NCI-H2029 (cell line): ENCODE results near the gene LRRC47.
"Not testable (repeated sequence)": the region's sequence is repeated elsewhere in the genome, so short reads cannot be mapped to it uniquely, and the experiment has no call there.

Experiments
- DNase-seq: peaks from one replicate; lab custom pipeline; 2025; lab: John Stamatoyannopoulos, UW

The LRRC47 gene

GRCh38 chr1:3772027-3772714, 24.1 kb downstream of the LRRC47 start:
- no peak for DNase-seq

- DNase-seq = no peak
These were observed 24.9 kb downstream of the LRRC47 start for GRCh38 chr1:3771108-3772026.

- no peak for DNase-seq
These were observed 26.1 kb downstream of the LRRC47 start for GRCh38 chr1:3770047-3770765.

- DNase-seq = no peak
These were observed 27.4 kb downstream of the LRRC47 start for GRCh38 chr1:3768811-3769390.

- DNase-seq = no peak
These were observed 28.9 kb downstream of the LRRC47 start for GRCh38 chr1:3767328-3767925.

- no peak for DNase-seq
These were observed 32.8 kb downstream of the LRRC47 start for GRCh38 chr1:3763351-3764125.

GRCh38 chr1:3762873-3763228, 33.4 kb downstream of the LRRC47 start:
- no peak for DNase-seq

GRCh38 chr1:3762151-3762872, 34.0 kb downstream of the LRRC47 start:
- no peak for DNase-seq

GRCh38 chr1:3761296-3762010, 34.8 kb downstream of the LRRC47 start:
- no peak for DNase-seq

- DNase-seq = no peak
These were observed 36.5 kb downstream of the LRRC47 start for GRCh38 chr1:3759796-3760195.

- DNase-seq = no peak
These were observed 37.1 kb downstream of the LRRC47 start for GRCh38 chr1:3759164-3759563.

GRCh38 chr1:3756394-3756793, 39.9 kb downstream of the LRRC47 start:
- no peak for DNase-seq

GRCh38 chr1:3753656-3754454, 42.4 kb downstream of the LRRC47 start:
- DNase-seq = no peak

- no peak for DNase-seq
These were observed 43.8 kb downstream of the LRRC47 start, which contains the start of gene CCDC27 for GRCh38 chr1:3752400-3752945. CCDC27 (plus strand) TSS chr1:3752450; CDS start chr1:3752482, 32 bp downstream.

- DNase-seq = no peak
These were observed 45.6 kb downstream of the LRRC47 start for GRCh38 chr1:3750741-3751140.

GRCh38 chr1:3749512-3749911, 46.8 kb downstream of the LRRC47 start:
- DNase-seq = no peak

GRCh38 chr1:3748316-3748900, 47.9 kb downstream of the LRRC47 start:
- not testable (repeated sequence) for DNase-seq

GRCh38 chr1:3747903-3748302, 48.4 kb downstream of the LRRC47 start:
- no peak for DNase-seq
